Measurements from ENCODE around the gene MOB3C.

DNA sequence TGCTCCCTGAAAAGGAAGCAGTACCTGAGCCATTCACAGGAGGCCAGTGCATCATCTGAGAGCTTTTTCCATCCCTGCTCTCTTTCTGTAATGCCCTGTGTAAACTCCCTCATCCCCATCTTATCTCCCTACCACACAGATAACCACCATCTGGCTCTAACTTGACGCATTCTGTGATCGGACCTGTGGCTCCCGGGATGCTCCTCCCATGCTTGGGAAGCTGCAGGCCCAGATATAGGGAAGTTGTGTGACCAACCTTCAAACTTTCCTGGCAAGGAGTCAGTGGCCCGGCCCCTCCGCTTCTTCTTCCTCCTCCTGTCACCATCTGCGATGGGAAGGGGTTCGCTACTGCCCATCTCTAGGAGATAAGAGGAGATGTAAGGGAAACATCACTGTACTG, 33.6 kb downstream of the MOB3C start:
- TF ChIP-seq POLR2AphosphoS5 (IDR thresholded peaks at IDR 0.05; ENCODE audit: low read depth, low read length) = no peak
- no peak for TF ChIP-seq POLR2A (IDR thresholded peaks at IDR 0.05; ENCODE audit: low read depth, low read length)
